ENCODE data around the gene ZNF212.
A peak's percentile ranks its signal among the peaks of the same experiment; 100 is the strongest.

The ZNF212 gene

DNA sequence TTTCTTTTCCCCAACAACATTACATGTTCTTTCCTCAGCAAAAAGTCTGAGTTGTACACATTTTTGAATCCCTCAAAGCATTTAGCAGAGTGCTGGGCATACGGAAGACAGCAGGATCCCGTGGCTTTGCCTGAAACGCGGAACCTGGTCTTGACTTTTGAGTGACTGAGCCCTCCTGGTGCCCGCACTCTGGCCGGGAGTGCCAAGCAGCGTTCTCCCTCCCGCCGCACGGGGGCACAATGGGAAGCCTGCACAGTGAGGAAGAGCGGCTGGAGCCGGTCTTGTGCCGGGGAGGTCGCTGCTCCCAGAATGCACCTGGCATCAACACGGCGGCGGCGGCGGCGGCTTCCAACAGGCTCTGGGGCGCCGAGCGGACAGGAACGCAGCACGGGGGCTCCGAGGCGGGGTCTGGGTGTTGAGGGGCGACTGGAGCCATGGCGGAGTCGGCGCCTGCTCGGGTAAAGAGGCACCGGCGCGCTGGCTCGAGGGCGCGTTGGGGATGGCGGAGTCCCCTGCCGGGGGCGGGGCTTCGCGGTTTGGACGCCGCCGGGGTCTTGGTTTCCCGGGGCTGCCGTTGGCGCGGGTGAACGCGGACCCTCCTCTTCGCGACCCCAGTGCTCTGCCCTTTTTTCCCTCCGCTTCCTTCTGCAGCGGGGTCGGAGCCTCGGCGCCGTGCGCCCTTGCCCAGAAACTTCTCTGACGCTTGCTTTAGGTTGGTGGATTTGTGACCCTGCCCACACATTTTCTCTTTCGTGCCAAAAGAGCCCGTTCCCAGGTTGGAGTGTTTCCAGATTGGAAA is at the start of gene ZNF212:
TSS of gene ZNF212 (plus strand) at position 307 of the 799 bp plus-strand sequence. CDS start at position 435, 128 bp downstream.
- DNase-seq, result peak; percentile 89 to 96

DNA sequence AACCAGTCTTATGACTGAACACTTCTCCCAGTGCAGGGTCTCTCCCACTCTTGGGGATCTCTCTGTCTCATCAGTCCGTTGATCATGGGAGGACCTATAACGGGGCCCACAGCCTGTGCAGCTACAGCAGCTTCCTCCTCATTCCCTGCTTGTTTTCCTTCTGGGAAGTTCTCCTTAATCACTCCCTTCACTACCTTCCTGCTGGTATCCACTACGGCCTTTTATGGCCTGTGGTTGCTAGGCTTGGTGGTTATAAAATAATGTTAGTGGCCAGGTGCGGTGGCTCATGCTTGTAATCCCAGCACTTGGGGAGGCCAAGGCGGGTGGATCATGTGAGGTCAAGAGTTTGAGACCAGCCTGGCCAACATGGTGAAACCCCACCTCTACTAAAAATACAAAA is 47.6 kb upstream of the ZNF212 start:
- no peak for DNase-seq

DNA sequence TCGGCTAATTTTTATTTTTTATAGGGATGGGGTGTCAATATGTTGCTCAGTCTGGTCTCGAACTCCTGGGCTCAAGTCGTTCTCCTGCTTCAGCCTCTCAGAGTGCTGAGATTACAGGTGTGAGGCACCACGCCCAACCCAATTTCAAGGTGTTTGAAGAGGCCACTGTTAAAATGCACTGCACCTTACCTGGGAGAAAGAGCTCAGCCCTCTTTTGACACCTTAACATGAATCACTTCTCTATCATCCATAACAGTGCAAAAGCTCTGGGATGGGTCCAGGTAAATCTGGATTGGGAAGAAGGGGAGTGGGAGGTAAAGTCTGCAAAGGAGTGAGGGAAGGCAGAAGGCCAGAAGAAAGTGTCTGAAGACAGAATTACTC is 44.7 kb upstream of the ZNF212 start:
- no peak for DNase-seq

DNA sequence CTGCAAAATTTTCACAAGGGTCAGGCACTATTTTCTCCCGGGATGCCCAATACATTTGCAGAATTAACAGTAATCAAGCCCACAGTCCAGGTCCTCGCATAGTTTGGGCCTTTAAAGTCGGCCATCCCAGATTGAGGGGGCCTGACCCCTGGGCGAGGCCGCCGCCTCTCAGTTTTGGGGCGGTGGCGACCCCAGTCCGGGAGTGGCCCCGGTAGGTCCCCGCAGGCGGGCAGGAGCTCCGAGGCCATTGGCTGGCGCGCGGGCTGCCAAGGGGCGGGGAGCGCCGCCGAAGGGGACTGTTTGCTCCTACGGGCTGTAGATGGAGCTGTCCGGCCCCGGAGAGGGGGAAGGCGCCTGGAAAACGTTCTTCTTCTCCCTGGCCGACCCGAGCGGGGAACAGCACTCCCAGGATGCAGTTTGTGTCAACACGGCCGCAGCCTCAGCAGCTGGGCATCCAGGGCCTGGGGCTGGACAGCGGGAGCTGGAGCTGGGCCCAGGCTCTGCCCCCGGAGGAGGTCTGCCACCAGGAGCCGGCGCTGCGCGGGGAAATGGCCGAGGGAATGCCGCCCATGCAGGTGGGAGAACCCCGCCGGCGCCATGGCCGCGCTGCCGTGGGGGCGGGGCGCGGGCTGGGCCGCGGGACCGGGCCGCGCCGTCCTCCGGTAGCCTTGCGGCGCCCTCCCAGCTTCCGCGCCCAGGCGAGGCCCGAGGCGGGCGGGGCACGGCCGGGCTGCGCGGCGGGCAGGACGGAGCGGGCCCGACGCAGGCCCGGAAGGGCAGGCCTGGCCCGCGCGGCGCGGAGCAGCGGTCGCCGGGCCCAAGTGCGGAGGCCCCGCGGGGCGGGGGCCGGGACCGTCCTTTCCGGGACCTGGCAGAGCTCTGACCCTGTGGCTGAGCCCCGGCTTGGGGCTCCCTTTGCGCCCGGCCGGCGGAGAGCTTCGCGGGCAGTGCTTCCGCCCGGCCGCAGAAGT is 44.0 kb upstream of the ZNF212 start, which contains the start of gene ZNF282:
TSS of gene ZNF282 (plus strand) at position 367 of the 971 bp plus-strand sequence. CDS start at position 411, 44 bp downstream.
- peak; percentile 82 to 97 for DNase-seq

DNA sequence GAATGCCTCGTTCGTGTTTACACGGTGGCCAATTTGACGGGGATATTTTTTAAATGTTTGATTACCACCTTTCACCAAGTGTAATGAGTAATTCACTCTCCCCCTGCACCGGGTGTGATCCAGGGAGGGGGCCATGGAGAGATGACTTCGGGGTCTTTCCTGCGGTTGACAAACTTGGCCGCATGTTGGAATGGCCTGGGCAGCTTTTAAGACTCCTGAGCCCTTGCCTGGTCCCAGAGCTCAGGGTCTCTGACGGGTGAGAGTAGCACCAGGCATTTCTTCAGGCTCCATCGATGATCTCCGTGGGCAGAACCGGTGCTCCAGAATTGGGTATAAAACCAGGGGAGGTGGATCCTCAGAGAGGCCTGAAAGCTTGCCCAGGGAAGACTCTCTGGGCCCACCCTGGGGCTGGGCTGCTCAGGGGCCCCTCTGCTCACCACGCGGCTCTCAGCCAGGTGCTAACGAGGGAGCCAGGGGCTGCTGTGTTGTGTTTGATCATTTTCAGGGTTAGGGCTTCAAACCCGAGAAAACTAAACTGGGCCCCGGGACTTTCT is 43.2 kb upstream of the ZNF212 start:
- peak in 1 of 2 experiments; percentile 53 for DNase-seq

DNA sequence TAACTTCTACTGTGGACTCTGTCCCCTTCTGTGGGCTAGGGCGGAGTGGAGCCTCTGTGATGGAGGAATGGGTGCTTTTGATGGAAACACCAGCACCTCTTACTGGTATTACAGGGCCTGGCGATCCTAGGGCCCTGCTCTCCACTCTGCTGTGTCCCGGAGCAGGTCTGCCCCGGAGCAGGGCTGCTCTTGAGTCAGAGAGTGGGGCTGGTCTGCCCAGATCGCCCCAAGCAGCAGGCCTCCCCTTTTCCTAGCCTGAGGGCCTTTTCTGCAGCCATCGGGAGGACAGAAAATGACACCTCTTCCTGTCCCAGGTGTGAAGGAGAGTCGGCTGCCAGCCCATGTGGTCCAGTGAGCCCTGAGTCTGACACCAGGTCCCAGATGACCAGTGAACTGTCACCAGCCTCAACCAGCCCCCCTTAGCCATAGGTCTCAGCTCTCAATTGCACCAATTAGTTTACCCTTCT is 42.7 kb upstream of the ZNF212 start:
- DNase-seq, result peak in 1 of 2 experiments; percentile 53

DNA sequence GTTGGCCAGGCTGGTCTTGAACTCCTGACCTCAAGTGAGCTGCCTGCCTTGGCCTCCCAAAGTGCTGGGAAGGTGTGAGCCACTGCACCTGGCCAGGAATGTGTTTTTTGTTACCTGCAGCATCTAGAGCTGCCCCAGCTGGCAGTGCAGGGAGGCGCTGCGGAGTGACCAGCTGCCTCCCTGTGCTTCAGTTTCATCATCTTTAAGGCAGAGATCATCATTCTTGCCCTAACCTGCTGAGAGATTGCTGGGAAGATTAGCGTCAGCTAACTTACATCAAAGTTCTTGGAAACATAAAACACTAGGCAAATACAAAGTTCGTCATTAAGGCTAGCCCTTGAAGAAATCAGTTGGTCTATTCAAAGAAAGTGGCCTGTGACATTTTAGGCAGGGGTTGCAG is 41.8 kb upstream of the ZNF212 start:
- DNase-seq, result no peak

DNA sequence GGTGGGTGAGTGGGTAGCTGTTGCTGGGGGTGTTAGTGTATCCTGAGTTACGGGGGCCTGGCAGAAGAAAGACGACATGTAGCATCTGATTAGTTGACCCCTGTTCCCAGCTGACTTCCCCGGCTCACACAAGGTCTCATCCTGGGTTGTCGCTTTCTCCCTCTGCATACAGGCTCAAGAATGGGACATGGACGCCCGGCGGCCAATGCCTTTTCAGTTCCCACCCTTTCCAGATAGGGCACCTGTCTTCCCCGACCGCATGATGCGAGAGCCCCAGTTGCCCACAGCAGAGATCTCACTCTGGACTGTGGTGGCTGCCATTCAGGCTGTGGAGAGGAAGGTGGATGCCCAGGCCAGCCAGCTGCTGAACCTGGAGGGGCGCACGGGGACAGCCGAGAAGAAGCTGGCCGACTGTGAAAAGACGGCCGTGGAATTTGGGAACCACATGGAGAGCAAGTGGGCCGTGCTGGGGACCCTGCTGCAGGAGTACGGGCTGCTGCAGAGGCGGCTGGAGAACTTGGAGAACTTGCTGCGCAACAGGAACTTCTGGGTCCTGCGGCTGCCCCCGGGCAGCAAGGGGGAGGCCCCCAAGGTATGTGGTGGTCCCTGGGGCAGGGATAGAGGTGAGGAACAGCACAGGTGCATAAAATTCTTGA is 41.2 kb upstream of the ZNF212 start:
- no peak for DNase-seq

DNA sequence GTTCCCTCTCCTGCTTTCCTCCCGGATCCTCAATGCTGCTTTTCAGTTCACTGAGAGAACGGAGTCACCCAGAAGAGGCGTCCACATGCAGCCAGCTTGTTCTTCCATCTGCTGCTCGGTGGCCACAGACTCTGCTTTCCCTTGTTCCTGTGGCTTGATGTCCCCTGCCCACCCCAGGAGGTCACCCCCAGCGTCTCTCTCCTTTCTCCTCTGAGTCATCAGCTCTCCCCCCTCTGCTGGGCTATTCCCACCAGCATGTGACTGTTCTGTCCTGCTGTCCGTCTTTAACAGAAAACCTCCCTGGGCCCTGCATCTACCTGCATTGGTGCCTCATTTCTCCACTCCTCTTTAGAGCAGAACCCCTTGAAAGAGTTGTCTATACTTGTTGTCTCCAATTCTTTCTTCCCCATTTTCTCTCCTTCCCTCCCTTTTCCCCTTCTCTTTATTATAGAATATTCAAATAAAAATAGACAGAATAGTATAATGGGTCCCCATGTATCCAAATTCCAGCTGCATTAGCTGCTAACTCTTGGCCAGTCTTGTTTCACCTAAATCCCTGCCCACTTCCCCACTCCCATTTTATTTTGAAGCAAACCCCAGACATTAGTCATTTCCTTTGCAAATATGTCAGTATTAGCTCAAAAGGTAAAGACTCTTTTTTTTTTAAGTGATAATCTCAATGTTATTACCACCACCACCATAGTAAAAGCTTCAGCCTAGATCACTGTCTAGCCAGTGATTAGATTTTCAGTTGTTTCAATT is 40.0 kb upstream of the ZNF212 start:
- DNase-seq, result no peak

DNA sequence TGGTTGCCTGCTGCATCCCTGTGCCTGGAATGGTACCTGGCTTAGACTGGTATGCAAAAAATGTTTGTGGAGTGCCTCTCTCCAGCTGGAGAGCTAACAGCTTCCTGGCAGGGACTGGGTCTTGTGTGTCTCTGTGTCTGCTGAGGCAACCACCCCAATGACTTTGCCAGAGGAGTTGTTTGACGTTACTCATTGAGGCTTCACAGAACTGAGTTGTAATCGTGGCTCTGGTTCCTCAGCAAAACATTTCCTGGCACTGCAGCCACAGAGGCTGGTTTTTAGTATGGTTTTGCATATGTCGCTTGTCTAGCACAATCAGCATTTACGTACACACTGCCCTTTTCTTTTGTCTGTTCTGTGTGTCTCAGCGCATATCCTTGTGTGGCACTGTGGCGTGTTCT is 36.6 kb upstream of the ZNF212 start:
- peak in 1 of 2 experiments; percentile 50 for DNase-seq

DNA sequence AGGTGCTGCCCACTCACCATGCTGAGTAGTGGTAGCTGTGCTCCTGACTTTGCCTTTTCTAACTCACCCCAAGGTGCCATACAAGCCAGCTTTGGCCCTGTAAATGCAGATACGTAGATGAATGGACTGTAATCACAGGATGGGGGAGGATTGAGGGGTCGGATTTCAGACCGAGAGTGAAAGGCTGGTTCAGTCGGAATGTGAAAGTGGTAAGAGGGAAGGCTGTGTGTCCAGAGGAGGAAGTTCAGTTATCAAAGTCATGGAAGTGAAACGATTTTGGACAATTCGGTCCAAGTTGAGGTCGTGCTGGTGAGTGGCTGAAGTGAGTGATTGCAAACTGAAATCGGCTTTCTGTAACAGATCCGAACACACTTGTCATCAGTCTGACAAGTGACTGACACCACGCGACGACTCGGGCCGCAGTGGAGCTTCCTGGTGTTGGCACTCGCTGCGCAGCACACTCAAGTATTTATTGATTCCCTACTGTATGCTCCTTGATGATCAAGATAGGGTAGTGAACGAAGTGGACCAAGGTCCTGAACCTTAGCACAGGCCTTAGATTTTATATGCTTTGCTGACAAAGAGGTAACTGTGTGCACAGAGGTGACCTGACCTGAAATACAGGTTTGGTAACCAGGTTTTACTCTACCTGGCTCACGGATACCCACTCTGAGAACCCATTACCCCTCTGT is 33.6 kb upstream of the ZNF212 start:
- DNase-seq, result peak in 1 of 2 experiments; percentile 11

DNA sequence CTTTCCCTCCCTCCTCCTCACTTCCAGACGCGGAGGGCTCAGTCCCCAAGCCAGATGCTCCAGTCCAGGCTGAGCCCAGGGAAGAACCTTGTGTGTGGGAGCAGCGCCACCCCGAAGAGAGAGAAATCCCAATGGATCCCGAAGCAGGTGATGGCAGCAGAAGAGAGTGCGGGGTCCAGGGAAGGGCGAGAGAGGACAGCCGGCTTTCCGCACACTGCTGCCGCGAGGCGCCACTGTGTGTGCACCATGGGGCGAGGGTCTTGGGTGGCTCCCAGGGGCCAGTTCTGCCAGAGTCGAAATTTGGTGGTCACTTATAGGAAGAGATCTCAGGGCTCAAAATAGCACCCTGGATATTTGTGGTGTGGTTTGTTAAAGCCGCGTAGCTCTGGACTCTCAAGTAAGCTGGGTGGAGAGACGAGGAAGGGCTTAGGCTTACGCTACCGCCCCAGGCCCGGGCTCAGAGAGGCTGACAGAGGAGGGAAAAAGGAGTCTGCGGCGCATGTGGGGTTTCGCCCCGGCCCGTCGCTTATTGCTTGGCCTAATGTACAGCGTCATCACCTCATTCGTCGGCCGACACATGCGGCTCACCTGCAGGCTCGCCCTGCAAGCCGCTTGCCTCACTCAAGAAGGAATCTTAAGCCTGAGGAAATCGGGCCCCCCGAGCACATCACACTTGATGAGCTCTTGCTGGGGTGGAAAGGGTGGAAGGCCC is 32.0 kb upstream of the ZNF212 start:
- DNase-seq, result no peak

DNA sequence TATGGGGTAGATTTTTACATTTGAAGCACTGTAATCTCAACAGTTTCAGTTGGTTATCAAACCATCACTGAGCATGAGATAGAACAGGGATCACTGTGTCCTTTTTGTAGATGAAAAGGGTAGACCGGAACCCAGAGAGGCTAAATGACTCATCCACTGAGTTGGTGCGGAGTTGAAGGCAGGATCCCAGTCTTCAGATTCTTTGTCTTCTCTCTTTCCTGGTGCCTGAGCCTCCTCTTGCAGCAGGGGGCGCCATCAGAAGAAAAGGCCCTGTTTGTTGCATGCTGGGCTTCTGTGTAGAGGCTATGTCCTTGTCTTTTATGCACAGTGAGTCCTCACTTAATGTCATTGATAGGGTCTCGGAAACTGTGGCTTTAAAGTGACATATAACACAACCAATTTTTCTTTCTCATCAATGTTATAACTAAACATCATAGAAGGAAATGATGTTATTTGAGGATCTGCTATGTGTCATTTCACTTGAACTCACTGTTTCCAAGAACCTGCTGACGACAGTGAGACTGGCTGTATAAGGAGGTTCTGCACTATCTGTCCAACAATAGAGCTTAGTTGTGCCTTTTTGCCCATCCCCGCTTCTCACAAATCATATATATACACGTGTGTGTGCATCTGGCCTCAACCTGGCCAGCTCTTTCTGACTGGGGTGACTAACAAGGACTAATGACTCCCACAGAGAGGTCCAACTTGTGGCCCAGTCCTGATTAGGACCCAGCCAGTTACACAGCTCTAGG is 29.8 kb upstream of the ZNF212 start:
- peak in 1 of 2 experiments; percentile 58 for DNase-seq

DNA sequence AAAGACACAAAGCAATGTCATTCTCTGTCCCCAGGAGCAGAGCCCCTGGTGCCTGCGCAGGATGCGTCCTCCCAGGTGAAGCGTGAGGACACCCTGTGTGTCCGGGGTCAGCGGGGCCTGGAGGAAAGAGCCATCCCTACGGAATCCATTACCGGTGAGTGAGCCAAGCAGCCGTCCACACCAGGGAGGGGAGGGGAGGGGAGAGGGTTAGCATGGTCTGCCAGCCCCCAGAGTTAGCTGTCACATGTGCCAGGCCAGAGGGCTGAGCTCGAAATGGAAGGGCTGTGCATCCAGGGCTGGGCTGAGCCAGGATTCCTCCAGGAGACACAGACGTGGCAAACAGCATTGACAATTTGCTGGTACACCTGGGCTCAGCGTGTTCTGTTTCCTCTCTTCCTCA is 28.9 kb upstream of the ZNF212 start:
- DNase-seq, result no peak

DNA sequence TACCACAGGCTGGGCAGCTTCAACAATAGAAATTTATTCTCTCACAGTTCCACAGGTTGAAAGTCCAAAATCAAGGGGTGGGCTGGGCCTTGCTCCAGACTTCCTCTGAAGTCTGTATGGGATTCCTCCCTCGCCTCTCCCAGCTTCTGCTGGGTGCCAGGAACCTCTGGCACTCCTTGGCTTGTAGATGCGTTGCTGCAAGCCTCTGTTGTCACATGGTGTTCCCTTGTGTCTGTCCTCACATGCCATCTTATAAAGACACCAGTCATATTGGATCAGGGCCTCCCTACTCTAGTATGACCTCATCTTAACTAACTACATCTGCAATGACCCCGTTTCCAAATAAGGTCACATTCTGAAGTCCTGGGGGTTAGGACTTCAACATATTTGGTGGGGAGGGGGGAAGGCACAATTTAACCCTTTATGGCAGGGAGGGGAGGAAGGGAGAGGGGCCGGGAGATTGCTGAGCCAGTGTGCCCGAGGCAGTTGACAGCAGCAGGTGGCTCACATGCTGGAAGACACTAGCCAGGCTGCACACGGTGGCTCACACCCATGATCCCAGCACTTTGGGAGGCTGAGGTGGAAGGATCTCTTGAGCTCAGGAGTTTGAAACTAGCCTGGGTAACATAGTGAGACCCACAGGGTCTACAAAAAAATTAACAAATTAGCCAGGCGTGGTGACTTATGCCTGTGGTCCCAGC is 25.3 kb upstream of the ZNF212 start:
- DNase-seq, result no peak

DNA sequence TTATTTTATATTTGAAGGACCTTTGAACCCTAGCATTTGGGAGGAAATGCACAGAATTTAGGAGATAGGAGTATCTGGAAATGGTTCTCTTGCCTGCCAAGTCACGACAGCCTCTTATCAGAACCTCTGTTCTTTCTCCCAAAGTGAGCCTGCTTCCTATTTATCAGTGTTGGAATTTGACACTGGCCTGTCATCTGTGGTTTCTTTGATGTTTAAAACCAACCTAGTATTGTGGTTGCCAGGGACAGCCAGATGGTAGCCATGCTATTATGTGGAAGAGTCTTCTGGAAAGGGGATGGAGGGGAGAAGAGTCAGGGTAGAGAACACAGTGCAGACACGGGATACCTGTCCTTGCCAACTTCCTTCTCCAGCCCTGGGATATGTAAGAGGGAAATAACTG is 23.0 kb upstream of the ZNF212 start:
- no peak for DNase-seq

DNA sequence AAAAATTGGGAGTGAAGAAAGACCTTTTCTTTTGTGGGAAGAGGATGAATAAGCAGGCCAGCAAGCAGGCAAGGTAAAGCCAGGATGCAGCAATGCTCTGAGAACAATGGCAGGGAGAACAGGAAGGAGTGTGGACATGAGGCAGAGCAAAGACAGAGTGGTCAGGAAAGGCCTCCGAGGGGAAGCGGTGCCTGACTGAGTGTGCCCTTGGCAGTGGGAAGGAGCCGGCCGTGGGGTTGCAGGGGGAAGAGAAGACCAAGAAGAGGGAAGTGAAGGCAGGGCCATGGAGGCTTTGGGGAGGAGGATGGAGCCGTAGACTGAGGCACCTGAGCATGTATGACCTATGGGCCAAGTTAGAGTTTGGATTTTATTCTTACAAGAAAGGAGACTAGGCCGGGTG is 21.9 kb upstream of the ZNF212 start:
- no peak for DNase-seq

DNA sequence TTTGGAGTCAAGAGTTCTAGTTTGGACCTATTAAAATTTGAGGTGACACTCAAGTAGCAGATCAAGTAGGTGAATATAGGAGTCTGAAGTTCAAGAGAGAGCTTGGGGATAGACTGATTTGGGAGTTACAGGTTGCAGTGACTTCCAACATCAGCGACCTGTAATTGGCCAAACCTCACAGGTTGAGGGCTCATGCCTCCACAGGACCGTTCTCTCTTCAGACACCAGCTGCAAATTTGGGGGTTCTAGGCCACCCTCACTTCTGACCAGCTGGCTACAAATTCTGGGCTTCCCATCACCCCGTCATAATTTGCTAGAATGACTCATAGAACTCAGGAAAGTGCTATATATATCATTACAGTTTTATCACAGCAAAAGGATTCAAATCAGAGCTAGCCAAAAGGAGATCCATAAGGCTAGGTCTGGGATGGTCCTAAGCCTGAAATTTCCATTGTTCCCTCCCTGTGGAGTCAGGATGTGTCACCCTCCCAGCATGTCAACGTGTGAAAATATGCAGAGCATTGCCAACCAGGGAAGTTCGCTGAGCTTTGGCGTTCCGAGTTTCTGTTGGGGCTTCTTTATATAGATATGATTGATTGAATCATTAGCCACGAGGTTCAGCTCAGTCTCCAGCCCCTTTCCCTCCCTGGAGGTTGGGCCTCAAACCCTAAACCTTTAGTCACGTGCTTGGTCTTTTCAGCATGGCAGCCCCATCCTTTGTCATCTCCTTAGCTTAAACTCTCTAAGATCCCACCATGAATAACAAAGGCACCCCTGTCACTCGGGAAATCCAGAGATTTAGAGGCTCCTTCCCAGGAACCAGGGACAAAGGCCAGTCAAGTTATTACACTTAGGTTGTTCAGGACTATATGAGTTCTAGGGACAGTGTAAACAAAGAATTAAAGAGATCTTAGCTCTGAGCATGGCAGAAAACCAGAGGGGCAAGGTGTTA is 20.7 kb upstream of the ZNF212 start:
- no peak for DNase-seq

All from NCI-H526 (cell line).